Coronary artery (tissue), 2 donors: ENCODE data around the gene MEIS2.

ENCODE experiments used
- DNase-seq: peaks from one replicate; pipeline ENCODE4 v3.0.0-alpha.2; 2017; ENCODE audit warnings: low spot score
- H3K27ac ChIP-seq, 2 donors: fragments of 200-600 bp; sonication (generic); one replicate each; pipeline ENCODE4 v1.5.1; 2016 to 2019
- H3K4me3 ChIP-seq: fragments of 200-600 bp; sonication (generic); 2 replicates; pipeline ENCODE4 v1.5.1; 2016; ENCODE audit warnings: mild to moderate bottlenecking, moderate library complexity
- TF ChIP-seq, protein P1 (sequence below): fragments of 200-600 bp; sonication (generic); IDR thresholded peaks from one replicate; pipeline ENCODE4 v1.5.1; 2019; ENCODE audit warnings: antibody characterized with exemption

The MEIS2 gene

GRCh38 chr15:37099319-37100108, 835 bp downstream of the MEIS2 start:
- Histone ChIP-seq H3K4me3 (peak overlapping the region; percentile 93), H3K27ac (peak overlapping the region; percentile 90 to 98)
- DNase-seq, result no peak
- TF ChIP-seq, protein P1, sequence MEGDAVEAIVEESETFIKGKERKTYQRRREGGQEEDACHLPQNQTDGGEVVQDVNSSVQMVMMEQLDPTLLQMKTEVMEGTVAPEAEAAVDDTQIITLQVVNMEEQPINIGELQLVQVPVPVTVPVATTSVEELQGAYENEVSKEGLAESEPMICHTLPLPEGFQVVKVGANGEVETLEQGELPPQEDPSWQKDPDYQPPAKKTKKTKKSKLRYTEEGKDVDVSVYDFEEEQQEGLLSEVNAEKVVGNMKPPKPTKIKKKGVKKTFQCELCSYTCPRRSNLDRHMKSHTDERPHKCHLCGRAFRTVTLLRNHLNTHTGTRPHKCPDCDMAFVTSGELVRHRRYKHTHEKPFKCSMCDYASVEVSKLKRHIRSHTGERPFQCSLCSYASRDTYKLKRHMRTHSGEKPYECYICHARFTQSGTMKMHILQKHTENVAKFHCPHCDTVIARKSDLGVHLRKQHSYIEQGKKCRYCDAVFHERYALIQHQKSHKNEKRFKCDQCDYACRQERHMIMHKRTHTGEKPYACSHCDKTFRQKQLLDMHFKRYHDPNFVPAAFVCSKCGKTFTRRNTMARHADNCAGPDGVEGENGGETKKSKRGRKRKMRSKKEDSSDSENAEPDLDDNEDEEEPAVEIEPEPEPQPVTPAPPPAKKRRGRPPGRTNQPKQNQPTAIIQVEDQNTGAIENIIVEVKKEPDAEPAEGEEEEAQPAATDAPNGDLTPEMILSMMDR, result no peak

GRCh38 chr15:37098468-37099318, 1.7 kb downstream of the MEIS2 start:
- peak overlapping the region; percentile 90 to 98 for H3K27ac ChIP-seq
- TF ChIP-seq, protein P1, result no peak
- DNase-seq, result no peak
- H3K4me3 ChIP-seq, result peak overlapping the region; percentile 93

GRCh38 chr15:37097144-37097919, 3.0 kb downstream of the MEIS2 start:
- peak overlapping the region; percentile 90 to 98 for H3K27ac ChIP-seq
- no peak for DNase-seq
- H3K4me3 ChIP-seq, result peak overlapping the region; percentile 93
- TF ChIP-seq, protein P1, result no peak

GRCh38 chr15:37096558-37097143, 3.7 kb downstream of the MEIS2 start:
- TF ChIP-seq, protein P1, result no peak
- H3K27ac ChIP-seq, result peak overlapping the region; percentile 90 to 98
- peak overlapping the region; percentile 93 for H3K4me3 ChIP-seq
- no peak for DNase-seq

- Histone ChIP-seq H3K4me3 (peak overlapping the region; percentile 93), H3K27ac (peak overlapping the region; percentile 90 to 98)
- TF ChIP-seq, protein P1, result no peak
- no peak for DNase-seq
Observed at GRCh38 chr15:37095770-37096557, 4.4 kb downstream of the MEIS2 start.
